GM19397 (cell line): Measurements from ENCODE around the gene UBE2C.

Experiments used
- ATAC-seq: cut with Tn5 transposase; IDR thresholded peaks from one replicate; pipeline ENCODE4 v1.9.1; 2021; ENCODE audit warnings: mild to moderate bottlenecking, moderate library complexity; ENCODE audit not compliant: unreplicated experiment

UBE2C gene

GRCh38 chr20:45857114-45857881 is 44.9 kb downstream of the UBE2C start, which contains the start of the genes ACOT8 and ZSWIM3:
Gene ACOT8, minus strand, starts transcription at chr20:45857392. Its CDS starts 77 bp downstream, at chr20:45857315.
Gene ZSWIM3, plus strand, starts transcription at chr20:45857614. Its CDS starts 212 bp downstream, at chr20:45857826.
- ATAC-seq, result peak; percentile 95

- ATAC-seq, result peak; percentile 11
These were observed 45.4 kb downstream of the UBE2C start for GRCh38 chr20:45857882-45858216.

- ATAC-seq, result no peak
These were observed 47.5 kb downstream of the UBE2C start for GRCh38 chr20:45859916-45860315.

- no peak for ATAC-seq
These were observed 48.2 kb downstream of the UBE2C start for GRCh38 chr20:45860560-45861220.

GRCh38 chr20:45861221-45862075 is 49.0 kb downstream of the UBE2C start:
- no peak for ATAC-seq

- no peak for ATAC-seq
These were observed 51.4 kb downstream of the UBE2C start for GRCh38 chr20:45863543-45864470.

- no peak for ATAC-seq
These were observed 54.0 kb downstream of the UBE2C start for GRCh38 chr20:45866454-45866853.
